Natural killer cell treated with Interleukin-12 subunit alpha and Interleukin-12 subunit beta and Interleukin-15 and Interleukin-18, amount 100 ng/mL, for 72 hours (primary cell): Measurements from ENCODE around the gene THY1. TPM values are rescaled to one million over a fixed set of nuclear protein-coding genes. Genes with fewer than 3 reads are reported as not detected.

Experiments
- ATAC-seq, 2 donors: fragments of 150-1000 bp; cut with Tn5 transposase in 1 of 2; sonication (Bioruptor Pico), chemical (Tn5 transposase) in 1 of 2; 2 replicates each; pipeline ENCODE4 v1.10.0; 2021
- DNase-seq: peaks from one replicate; pipeline ENCODE4 v3.0.0; 2022; ENCODE audit warnings: low spot score
- H3K27ac Mint-ChIP-seq, 2 donors: 1 replicate in 1 of 2; 2 replicates in 1 of 2; pipeline ENCODE4 v1.8.0; 2022; ENCODE audit warnings: mixed read lengths in 2 of 2, mild to moderate bottlenecking in 1 of 2, moderate library complexity in 1 of 2
- H3K27me3 Mint-ChIP-seq, 2 donors: 1 replicate in 1 of 2; 2 replicates in 1 of 2; pipeline ENCODE4 v1.8.0; 2022; ENCODE audit warnings: mixed read lengths in 2 of 2
- H3K36me3 Mint-ChIP-seq: one replicate; pipeline ENCODE4 v1.8.0; 2022; ENCODE audit warnings: mixed read lengths
- H3K4me1 Mint-ChIP-seq, 2 donors: 1 replicate in 1 of 2; 2 replicates in 1 of 2; pipeline ENCODE4 v1.8.0; 2022; ENCODE audit warnings: low read depth in 2 of 2, mixed read lengths in 2 of 2, mild to moderate bottlenecking in 1 of 2
- H3K4me3 Mint-ChIP-seq: one replicate; pipeline ENCODE4 v1.8.0; 2022; ENCODE audit warnings: mixed read lengths
- H3K9me3 Mint-ChIP-seq: 2 replicates; pipeline ENCODE4 v1.8.0; 2022; ENCODE audit warnings: mixed read lengths
- total RNA-seq, 2 donors: library from RNA; stranded (reverse); gene quantifications; one replicate each; pipeline ENCODE4 v1.2.3, GENCODE V29; 2022

Gene THY1
- total RNA-seq, 2 donors from 2014 or later: not detected

DNA sequence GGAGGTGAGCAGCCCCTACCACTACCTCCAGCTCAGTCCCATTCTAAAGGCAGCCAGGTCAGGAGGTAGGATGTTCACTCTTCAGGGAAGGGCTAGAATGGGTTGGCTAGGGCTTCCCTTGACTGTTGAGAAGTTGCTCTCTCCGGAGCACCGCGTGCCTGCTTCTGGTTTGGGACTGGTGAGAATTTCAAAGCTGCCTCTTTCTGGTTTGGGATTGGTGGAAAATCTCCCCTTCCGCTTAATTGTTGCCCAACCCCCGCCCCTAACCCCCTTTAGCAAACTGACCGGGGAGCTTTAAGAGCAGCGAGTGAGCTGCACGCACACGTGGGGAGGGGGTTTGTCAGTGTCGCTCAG lies 42.2 kb downstream of the THY1 start:
- no peak for ATAC-seq
- no peak overlapping the region for H3K4me3 Mint-ChIP-seq
- H3K4me1 Mint-ChIP-seq: peaks cover 0 to 5% of the 10 kb centered on the region in 2 donors
- no peaks in the 10 kb centered on the region for H3K36me3 Mint-ChIP-seq
- DNase-seq: no peak
- no peak overlapping the region for H3K27ac Mint-ChIP-seq
- peaks cover 0 to 7% of the 10 kb centered on the region in 2 donors for H3K27me3 Mint-ChIP-seq
- no peaks in the 10 kb centered on the region for H3K9me3 Mint-ChIP-seq

DNA sequence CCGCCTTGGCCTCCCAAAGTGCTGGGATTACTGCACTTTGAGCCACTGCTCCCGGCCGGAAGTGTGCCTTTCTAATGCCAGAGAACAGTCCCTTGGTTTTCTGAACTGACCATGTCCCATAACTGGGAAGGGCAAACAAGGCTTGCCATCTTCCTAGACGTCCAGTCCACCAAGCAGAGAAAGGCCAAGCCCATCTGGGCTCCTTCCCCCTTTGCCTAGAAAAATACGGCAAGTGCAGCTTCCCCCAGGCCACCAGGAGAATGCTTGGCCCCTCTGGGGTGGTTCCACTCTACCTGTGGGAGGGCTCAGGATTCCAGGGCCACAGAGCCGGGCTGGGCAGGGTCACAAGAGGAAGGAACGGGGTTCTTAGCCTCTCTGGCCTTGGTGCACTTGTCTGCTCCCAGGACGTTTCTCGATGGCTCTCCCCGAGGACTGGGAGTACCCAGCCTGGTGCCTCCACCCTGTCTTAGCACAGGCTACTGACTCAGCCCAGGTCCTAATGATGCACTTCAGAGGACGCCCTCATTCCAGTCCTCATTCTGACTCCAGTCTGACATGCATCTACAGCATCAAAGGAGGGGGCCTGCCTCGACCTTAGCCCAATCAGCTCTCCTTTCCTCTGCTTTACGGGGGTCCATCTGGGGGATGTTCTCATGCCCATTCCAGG lies 42.7 kb downstream of the THY1 start:
- DNase-seq (no peak), ATAC-seq (no peak)
- Mint-ChIP-seq H3K27me3 (peaks cover 0 to 7% of the 10 kb centered on the region in 2 donors), H3K27ac (no peak overlapping the region), H3K4me3 (no peak overlapping the region), H3K4me1 (peaks cover 0 to 5% of the 10 kb centered on the region in 2 donors), H3K9me3 (no peaks in the 10 kb centered on the region), H3K36me3 (no peaks in the 10 kb centered on the region)

DNA sequence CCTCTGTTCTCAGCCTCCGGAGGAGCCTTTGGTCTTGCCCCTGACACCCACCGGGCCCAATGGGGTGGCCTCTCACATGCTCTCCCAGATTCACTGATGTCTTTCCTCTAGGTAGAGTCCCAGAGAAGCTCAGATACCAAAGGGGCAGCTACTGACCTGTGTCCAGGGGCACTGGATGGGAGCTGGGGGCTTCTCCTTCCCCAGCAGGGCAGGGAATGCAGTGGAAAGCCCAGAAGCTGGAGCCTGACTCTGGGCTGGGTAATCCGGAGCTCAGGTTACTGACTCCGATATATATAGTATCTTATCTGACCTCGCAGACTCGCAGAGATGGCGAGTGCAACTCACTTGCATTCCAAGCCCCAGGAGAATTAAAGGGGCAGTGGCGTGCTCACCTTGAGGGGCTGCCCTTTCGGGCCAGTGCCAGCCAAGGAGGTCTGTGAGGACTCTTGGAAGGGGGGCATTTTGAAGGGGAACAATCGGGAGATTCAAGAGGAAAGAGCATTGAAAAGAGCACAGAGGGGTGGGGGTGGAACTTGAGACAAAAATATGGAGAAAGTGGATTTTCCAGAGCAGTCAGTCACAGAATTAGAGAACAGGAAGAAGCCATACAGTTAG lies 44.0 kb downstream of the THY1 start:
- H3K27ac Mint-ChIP-seq: peak overlapping the region in 1 of 2 donors; percentile 61
- H3K4me1 Mint-ChIP-seq: peaks cover 0 to 5% of the 10 kb centered on the region in 2 donors
- DNase-seq: no peak
- H3K36me3 Mint-ChIP-seq: no peaks in the 10 kb centered on the region
- ATAC-seq: no peak
- H3K27me3 Mint-ChIP-seq: peaks cover 0 to 7% of the 10 kb centered on the region in 2 donors
- H3K4me3 Mint-ChIP-seq: no peak overlapping the region
- no peaks in the 10 kb centered on the region for H3K9me3 Mint-ChIP-seq

DNA sequence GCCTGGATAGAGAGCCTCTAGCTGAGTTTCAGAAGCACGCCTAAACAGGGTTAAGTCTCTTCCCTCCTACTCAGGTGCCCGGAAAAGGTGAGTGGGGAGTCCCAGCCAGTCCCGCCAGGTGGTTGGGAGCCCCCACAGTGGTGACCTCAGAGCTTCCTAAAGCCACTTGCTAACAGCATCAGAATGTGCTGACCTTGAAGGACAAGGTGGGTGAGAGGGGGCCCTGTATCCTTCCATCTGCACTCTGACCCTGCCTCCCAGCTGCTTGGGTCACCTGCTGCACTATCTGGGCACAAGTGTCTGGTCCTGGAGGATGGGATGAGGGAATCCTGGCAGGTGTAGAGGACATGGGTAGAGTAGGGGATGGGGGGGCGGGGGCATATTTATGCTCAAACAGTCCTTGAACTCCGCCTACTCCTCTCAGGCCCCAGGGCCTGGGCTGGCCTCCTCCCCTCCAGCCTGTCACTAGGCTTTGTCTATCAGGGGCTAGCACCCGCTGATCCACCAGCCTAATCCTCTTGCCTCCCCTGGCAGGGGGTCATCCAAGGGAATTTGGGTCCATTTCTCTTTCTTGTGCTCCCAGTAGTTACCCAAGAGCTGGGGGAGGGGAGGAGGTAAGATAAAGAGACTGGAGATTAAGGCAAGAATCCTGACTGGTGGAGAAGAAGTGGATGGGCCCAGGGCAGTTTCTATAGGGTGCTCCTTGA lies 44.9 kb downstream of the THY1 start:
- Mint-ChIP-seq H3K27me3 (peaks cover 0 to 7% of the 10 kb centered on the region in 2 donors), H3K9me3 (no peaks in the 10 kb centered on the region), H3K27ac (no peak overlapping the region), H3K36me3 (no peaks in the 10 kb centered on the region), H3K4me1 (peaks cover 0 to 7% of the 10 kb centered on the region in 2 donors), H3K4me3 (no peak overlapping the region)
- DNase-seq (no peak), ATAC-seq (no peak)

DNA sequence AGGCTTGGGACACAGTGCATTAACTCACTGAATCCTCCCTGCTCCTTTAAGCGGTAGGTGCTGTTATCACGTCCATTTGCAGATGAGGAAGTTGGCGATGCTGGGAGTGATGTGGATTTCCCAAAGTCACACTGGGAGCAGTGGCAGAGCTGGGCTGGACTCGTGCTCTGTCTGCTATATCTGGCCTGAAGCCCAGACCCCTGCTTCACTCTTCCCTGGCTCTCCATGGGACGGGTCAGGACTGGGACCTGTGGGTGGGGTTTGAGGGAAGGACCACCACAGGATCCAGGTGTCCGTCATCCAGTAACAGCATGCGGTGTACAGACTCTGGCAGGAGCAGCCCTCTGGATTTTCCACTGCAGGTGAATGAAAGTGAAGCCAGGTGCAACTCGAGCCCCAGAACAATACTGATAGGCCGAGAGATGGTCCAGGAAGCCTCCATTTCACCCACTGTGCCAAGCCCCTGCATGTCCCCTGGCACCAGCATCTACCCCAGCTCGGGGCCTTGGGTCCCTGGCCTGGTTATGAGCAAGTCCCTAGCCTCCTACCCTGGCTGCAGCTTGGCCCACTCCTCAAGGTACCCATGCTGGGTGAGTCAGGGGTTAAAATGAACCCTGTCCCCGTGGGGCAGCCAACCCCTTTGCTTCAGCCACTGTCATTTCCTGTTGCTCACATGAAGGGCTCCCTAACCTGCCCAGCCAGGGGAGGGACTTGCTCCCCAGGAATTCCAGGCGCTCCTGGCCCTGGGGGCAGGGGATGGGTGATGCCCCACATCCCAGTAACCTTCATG lies 45.7 kb downstream of the THY1 start:
- peaks cover 0 to 7% of the 10 kb centered on the region in 2 donors for H3K27me3 Mint-ChIP-seq
- no peak for ATAC-seq
- no peak overlapping the region for H3K27ac Mint-ChIP-seq
- no peaks in the 10 kb centered on the region for H3K36me3 Mint-ChIP-seq
- DNase-seq: no peak
- no peaks in the 10 kb centered on the region for H3K9me3 Mint-ChIP-seq
- peaks cover 0 to 7% of the 10 kb centered on the region in 2 donors for H3K4me1 Mint-ChIP-seq
- H3K4me3 Mint-ChIP-seq: no peak overlapping the region

DNA sequence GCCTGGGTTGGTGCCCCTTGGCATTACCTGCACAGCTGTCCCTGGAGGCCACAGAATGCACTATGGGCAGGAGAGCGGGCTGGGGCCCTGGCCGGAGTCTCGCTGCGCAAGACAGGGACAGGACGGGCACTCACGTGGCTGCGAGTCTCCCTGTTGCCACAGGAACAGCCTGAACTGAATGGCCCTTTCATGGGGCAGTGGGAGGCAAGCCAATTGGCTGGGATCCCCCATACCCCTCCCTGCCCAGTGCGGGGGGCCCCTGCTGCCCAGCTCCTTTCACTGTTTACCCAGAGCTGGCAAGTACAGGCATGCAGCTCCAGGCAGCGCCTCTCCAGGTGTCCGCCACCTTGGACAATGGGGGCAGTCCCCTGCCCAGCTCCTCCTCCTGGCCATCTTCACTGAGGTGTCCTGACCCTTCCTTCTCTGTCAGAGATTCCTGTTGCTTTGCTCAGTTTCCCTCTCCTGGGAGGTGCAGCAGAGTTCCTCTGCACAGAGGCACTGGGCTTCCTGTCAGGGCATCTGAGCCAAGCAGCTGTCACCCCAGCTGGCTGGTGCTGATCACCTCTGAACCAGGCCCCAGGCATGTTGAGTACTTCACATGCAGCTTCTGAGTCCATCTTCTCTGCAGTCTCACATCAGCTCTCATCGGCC lies 46.6 kb downstream of the THY1 start:
- peaks cover 0 to 8% of the 10 kb centered on the region in 2 donors for H3K27me3 Mint-ChIP-seq
- H3K9me3 Mint-ChIP-seq: no peaks in the 10 kb centered on the region
- no peak overlapping the region for H3K27ac Mint-ChIP-seq
- no peaks in the 10 kb centered on the region for H3K36me3 Mint-ChIP-seq
- no peak for DNase-seq
- ATAC-seq: no peak
- no peak overlapping the region for H3K4me3 Mint-ChIP-seq
- H3K4me1 Mint-ChIP-seq: peaks cover 0 to 2% of the 10 kb centered on the region in 2 donors

DNA sequence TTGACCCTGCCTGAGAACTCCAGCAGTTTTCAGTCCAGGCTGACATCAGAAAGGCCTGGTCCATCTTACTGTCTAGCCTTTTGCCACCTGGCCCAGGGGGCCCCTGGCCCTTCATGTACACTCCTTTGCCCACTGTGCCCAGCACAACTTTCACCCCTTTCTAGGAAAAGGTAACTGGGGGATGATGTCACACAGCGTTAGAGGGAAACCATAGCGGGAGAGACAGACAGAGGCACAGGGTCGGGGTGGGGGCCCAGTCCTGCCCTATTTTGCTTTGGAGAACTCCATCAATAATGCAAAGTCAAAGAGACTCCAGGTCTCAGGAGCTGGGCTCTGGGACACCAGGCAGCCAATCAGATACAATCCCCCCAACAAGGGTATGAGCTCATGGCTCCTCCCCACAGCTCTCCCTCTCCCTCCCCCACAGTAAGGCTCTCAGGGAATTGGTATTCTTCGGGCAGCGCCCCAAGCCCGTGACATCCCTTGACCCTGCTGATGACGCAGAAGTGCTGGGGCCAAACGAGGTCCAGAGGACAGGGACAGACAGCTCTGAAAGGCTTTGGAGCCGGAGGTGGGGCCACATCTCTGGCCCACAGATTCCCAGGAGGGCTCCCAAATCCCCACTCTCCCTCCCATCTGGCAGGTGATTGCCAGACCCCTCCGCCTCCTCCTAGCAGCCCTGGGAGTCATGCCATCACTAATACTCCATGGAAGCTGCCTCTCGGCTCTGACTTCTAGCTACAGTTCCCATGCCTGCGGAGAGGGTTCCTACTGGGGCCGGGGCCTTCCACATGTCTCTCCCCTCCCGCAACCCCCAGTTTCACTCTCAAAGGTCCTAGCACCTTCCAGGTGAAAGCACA lies 47.4 kb downstream of the THY1 start:
- no peaks in the 10 kb centered on the region for H3K9me3 Mint-ChIP-seq
- ATAC-seq (no peak), DNase-seq (no peak)
- H3K27ac Mint-ChIP-seq: no peak overlapping the region
- no peaks in the 10 kb centered on the region for H3K36me3 Mint-ChIP-seq
- H3K27me3 Mint-ChIP-seq: peaks cover 0 to 10% of the 10 kb centered on the region in 2 donors
- peaks cover 0 to 2% of the 10 kb centered on the region in 2 donors for H3K4me1 Mint-ChIP-seq
- H3K4me3 Mint-ChIP-seq: no peak overlapping the region

DNA sequence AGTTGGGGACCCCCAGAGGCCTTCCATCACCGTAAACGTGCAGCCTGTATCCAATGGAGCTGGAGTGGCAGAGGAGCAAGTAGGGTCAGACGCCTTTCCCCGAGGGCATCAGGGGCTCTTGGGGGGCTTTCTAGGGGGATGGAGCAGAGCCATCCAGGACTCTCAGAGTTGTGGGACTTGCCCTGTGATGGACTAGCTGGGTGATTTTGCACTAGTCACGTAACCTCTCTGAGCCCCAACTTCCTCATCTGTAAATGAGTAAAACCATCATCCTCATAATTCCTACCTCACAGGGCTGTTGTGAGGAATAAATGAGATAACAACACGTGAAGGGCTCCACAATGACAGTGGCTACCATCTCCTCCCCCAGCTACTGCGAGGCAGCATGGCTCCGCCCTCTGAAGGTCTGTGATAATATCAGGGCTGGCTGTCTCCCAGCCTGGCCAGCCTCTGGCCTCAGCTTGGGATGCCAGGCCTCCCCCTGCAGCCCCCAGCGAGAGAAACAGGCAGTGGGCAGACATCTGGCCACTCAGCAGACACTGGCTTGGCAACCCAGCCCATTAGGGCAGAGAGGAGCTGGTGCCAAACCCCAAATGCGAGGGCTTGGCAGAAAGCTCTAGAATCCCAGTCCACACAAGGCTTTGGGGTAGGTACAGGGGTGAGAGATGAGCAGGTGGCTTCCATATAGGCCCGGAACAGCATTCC lies 48.2 kb downstream of the THY1 start:
- Mint-ChIP-seq H3K27me3 (peaks cover 0 to 10% of the 10 kb centered on the region in 2 donors), H3K27ac (no peak overlapping the region), H3K4me3 (no peak overlapping the region), H3K4me1 (peaks cover 0 to 2% of the 10 kb centered on the region in 2 donors), H3K36me3 (no peaks in the 10 kb centered on the region), H3K9me3 (no peaks in the 10 kb centered on the region)
- no peak for DNase-seq
- ATAC-seq: no peak

DNA sequence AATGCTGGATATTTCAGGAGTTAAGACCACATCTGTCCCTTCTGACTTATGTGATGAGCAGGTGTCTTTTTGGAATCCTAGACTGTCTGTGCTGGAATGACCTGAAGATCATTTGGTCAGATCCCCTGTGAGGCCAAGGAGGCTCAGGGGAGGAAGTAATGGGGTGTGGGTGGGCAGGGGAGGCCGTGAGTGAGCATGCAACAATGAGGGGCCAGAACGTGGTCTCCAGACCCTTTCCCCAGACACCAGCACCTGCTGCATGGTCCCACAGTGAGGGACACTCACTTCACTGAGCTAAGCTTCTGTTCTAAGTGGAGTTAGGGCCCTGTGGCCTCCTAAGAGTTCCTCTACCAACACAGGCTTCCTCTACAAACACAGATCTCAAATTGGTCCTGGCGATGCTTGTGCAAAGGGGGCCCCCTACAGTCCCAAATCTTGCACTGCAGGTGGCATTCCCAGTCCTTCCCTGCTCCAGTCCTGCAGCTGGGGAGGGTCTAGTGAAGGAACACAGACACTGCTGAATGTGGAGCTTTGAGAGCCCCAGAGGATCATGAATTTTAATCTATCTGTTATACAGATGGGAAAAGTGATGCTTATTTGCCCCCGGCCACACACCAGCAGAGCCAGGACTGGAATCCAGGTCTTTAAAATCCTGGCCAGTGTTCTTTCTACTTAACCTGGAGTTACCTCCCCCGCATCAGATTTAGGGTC lies 48.9 kb downstream of the THY1 start:
- Mint-ChIP-seq H3K4me3 (no peak overlapping the region), H3K27me3 (peaks cover 0 to 11% of the 10 kb centered on the region in 2 donors), H3K4me1 (peaks cover 0 to 2% of the 10 kb centered on the region in 2 donors), H3K9me3 (no peaks in the 10 kb centered on the region), H3K36me3 (no peaks in the 10 kb centered on the region), H3K27ac (no peak overlapping the region)
- DNase-seq (no peak), ATAC-seq (peak in 1 of 2 donors; percentile 54)

DNA sequence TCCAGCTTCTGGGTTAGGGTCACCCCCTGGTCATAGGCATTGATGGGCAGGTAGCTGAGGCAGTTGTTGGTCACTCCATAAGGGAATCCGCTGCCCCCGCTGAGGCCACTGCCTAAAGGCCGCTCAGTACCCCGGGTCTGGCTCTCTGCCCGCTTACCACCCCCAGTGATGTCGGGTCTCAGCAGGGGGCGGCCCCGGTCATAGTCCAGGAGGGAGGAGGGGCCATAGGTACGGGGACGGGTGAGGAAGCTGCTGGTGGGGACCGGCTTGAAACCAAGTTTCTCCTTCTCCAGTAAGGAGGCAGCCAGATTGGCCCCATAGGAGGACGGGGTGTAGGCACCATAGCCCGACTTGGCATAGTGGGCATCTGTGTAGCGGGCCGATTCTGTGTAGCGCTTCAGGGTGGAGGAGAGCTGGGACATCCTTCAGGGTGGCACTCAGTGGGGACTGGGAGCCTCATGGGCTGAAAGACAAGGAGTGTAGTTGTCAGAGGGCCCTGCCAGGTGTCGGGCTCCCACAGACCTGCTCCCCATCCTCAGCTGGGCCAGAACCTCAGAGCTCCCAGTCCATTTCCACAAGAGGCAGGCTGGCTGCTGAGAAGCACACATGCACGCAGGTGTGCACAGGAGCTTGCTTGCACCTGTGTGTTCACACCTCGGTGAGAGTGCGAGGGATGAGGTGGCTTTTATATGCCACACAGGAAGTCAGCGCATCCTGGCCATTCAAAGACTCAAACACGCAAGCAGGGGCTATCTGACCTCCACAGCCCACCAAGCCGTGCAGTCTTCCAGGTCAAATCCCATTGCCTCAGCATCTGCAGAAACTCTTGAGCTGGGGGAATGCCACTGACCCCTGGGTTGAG lies 49.7 kb downstream of the THY1 start:
- no peaks in the 10 kb centered on the region for H3K9me3 Mint-ChIP-seq
- no peak overlapping the region for H3K27ac Mint-ChIP-seq
- no peaks in the 10 kb centered on the region for H3K36me3 Mint-ChIP-seq

More for the DNA sequence above, 49.7 kb downstream of the THY1 start:
- H3K27me3 Mint-ChIP-seq: peaks cover 0 to 10% of the 10 kb centered on the region in 2 donors
- ATAC-seq: no peak
- H3K4me3 Mint-ChIP-seq: no peak overlapping the region
- no peak for DNase-seq
- peaks cover 0 to 2% of the 10 kb centered on the region in 2 donors for H3K4me1 Mint-ChIP-seq
